ENCODE data around the gene C11orf98. TPM values are rescaled to one million over a fixed set of nuclear protein-coding genes. Genes with fewer than 3 reads are reported as not detected.
A peak's percentile ranks its signal among the peaks of the same experiment; 100 is the strongest.

The C11orf98 gene
- total and polyA plus RNA-seq, 2 of the 13 experiments (the other 11 are each of a cell fraction or from before 2014, with no cell fraction given), result 30.4 to 91.8 TPM

DNA sequence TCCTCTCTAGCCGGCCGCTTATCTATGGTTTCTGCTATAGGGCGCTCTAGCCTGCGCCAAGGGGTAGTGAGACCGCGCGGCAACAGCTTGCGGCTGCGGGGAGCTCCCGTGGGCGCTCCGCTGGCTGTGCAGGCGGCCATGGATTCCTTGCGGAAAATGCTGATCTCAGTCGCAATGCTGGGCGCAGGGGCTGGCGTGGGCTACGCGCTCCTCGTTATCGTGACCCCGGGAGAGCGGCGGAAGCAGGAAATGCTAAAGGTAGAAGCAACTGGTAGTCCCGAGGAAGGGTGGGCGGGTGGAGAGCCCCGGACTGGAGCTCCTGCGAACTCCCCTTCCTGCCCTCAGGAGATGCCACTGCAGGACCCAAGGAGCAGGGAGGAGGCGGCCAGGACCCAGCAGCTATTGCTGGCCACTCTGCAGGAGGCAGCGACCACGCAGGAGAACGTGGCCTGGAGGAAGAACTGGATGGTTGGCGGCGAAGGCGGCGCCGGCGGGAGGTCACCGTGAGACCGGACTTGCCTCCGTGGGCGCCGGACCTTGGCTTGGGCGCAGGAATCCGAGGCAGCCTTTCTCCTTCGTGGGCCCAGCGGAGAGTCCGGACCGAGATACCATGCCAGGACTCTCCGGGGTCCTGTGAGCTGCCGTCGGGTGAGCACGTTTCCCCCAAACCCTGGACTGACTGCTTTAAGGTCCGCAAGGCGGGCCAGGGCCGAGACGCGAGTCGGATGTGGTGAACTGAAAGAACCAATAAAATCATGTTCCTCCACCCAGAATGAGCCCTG, 6.8 kb upstream of the C11orf98 start, which contains the start of the genes LBHD1 and UQCC3 (continued):
- TF ChIP-seq ZFP90 (CRISPR knock-in tag; IDR thresholded peaks at IDR 0.05; ENCODE audit: borderline replicate concordance), result no peak; the same call in 1 of the 2 replicates
- no peak for TF ChIP-seq NFYC (CRISPR knock-in tag; IDR thresholded peaks at IDR 0.05)
- TF ChIP-seq LCORL (IDR thresholded peaks at IDR 0.05), result no peak
- peak; percentile 45; the same call in 1 of the 2 replicates for TF ChIP-seq LCORL (CRISPR knock-in tag; IDR thresholded peaks at IDR 0.05)
- TF ChIP-seq, protein P1, sequence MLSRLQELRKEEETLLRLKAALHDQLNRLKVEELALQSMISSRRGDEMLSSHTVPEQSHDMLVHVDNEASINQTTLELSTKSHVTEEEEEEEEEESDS (CRISPR knock-in tag; IDR thresholded peaks at IDR 0.05; ENCODE audit: borderline replicate concordance), result no peak
- no peak for TF ChIP-seq MED13 (CRISPR knock-in tag; IDR thresholded peaks at IDR 0.05)
- TF ChIP-seq ZIK1 (CRISPR knock-in tag; IDR thresholded peaks at IDR 0.05; ENCODE audit: borderline replicate concordance, low read depth), result no peak
- peak; percentile 69 for TF ChIP-seq PITX1 (CRISPR knock-in tag; IDR thresholded peaks at IDR 0.05)
- no peak for TF ChIP-seq CC2D1A (CRISPR knock-in tag; IDR thresholded peaks at IDR 0.05)
- TF ChIP-seq CCAR2 (optimal IDR thresholded peaks at IDR 0.05; ENCODE audit: low read depth, low read length), result no peak
- no peak; the same call in 1 of the 2 replicates for TF ChIP-seq ZBTB20 (CRISPR knock-in tag; IDR thresholded peaks at IDR 0.05; ENCODE audit: borderline replicate concordance, low read depth)
- TF ChIP-seq ZNF431 (CRISPR knock-in tag; IDR thresholded peaks at IDR 0.05; ENCODE audit: borderline replicate concordance, low read depth), result peak; percentile 69; the same call in 1 of the 2 replicates
- no peak for TF ChIP-seq ZNF570 (CRISPR knock-in tag; IDR thresholded peaks at IDR 0.05; ENCODE audit: borderline replicate concordance)
- peak; percentile 54 for TF ChIP-seq RBM22 (optimal IDR thresholded peaks at IDR 0.05; ENCODE audit: low read length)
- no peak for TF ChIP-seq ZNF205 (CRISPR knock-in tag; IDR thresholded peaks at IDR 0.05)
- TF ChIP-seq CCDC6 (CRISPR knock-in tag; IDR thresholded peaks at IDR 0.05), result peak; percentile 70
- TF ChIP-seq SMARCE1 (IDR thresholded peaks at IDR 0.05; ENCODE audit: borderline replicate concordance), result no peak
- TF ChIP-seq ZFP41 (CRISPR knock-in tag; IDR thresholded peaks at IDR 0.05; ENCODE audit: borderline replicate concordance), result peak; percentile 79; the same call in 1 of the 2 replicates
- TF ChIP-seq ZNF629 (CRISPR knock-in tag; conservative IDR thresholded peaks at IDR 0.05), result 0 out of 2 replicates have a peak, but pooled peaks have one; percentile 15
- no peak for TF ChIP-seq ZNF317 (CRISPR knock-in tag; IDR thresholded peaks at IDR 0.05)
- TF ChIP-seq NR1H2 (CRISPR knock-in tag; IDR thresholded peaks at IDR 0.05; ENCODE audit: borderline replicate concordance, low read depth), result no peak
- TF ChIP-seq ARID5B (CRISPR knock-in tag; IDR thresholded peaks at IDR 0.05), result no peak
- TF ChIP-seq HOXA7 (CRISPR knock-in tag; IDR thresholded peaks at IDR 0.05), result no peak
- no peak for TF ChIP-seq ZFAT (CRISPR knock-in tag; conservative IDR thresholded peaks at IDR 0.05)
- TF ChIP-seq, protein P2, sequence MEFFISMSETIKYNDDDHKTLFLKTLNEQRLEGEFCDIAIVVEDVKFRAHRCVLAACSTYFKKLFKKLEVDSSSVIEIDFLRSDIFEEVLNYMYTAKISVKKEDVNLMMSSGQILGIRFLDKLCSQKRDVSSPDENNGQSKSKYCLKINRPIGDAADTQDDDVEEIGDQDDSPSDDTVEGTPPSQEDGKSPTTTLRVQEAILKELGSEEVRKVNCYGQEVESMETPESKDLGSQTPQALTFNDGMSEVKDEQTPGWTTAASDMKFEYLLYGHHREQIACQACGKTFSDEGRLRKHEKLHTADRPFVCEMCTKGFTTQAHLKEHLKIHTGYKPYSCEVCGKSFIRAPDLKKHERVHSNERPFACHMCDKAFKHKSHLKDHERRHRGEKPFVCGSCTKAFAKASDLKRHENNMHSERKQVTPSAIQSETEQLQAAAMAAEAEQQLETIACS (CRISPR knock-in tag; IDR thresholded peaks at IDR 0.05), result no peak; the same call in 1 of the 2 replicates
- TF ChIP-seq SP4 (CRISPR knock-in tag; IDR thresholded peaks at IDR 0.05), result peak; percentile 51; the same call in 1 of the 2 replicates

All from HepG2 (cell line).